PC-3 (cell line): ENCODE measurements around the gene MOGAT3.

ENCODE experiments used
- EZH2 ChIP-seq: fragments of 300-600 bp; sonication (generic); IDR thresholded peaks from one replicate; pipeline ENCODE4 v1.6.1; 2017; ENCODE audit warnings: antibody characterized with exemption, mild to moderate bottlenecking, low read length; ENCODE audit not compliant: unreplicated experiment
- EZH2phosphoT487 ChIP-seq: fragments of 300-600 bp; sonication (generic); IDR thresholded peaks from 2 replicates; pipeline ENCODE4 v1.6.1; 2018; ENCODE audit warnings: mild to moderate bottlenecking, antibody characterized with exemption, low read length, borderline replicate concordance
- TF ChIP-seq, protein P1 (sequence below): fragments of 300-600 bp; sonication (generic); conservative IDR thresholded peaks from 2 replicates; pipeline ENCODE4 v1.5.1; 2017; ENCODE audit warnings: antibody characterized with exemption, low read depth, mild to moderate bottlenecking, low read length

DNA sequence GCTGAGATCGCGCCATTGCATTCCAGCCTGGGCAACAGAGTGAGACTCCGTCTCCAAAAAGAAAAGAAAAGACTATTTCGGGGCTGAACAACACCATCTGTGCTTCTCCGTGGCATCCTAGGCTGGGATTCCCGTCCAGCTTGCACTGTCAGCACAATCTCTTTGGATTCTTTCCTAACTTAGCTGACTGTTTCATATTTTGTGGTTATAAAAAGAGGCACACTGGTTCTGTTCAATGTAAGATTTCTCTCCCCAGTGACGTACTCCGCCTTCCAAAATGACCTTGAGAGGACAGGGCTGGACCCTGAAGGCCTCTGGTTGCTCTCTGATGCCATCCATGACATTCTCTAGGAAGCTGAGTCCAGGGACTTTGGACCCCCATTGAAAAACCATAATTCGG lies 25.9 kb upstream of the MOGAT3 start:
- TF ChIP-seq EZH2 (no peak), EZH2phosphoT487 (no peak)
- TF ChIP-seq, protein P1, sequence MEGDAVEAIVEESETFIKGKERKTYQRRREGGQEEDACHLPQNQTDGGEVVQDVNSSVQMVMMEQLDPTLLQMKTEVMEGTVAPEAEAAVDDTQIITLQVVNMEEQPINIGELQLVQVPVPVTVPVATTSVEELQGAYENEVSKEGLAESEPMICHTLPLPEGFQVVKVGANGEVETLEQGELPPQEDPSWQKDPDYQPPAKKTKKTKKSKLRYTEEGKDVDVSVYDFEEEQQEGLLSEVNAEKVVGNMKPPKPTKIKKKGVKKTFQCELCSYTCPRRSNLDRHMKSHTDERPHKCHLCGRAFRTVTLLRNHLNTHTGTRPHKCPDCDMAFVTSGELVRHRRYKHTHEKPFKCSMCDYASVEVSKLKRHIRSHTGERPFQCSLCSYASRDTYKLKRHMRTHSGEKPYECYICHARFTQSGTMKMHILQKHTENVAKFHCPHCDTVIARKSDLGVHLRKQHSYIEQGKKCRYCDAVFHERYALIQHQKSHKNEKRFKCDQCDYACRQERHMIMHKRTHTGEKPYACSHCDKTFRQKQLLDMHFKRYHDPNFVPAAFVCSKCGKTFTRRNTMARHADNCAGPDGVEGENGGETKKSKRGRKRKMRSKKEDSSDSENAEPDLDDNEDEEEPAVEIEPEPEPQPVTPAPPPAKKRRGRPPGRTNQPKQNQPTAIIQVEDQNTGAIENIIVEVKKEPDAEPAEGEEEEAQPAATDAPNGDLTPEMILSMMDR: no peak
